NCI-H446 treated with DMSO at 0.1 percent for 48 hours (cell line): ENCODE data around the gene ANKS3.
"Not testable (repeated sequence)": the region's sequence is repeated elsewhere in the genome, so short reads cannot be mapped to it uniquely, and the experiment has no call there.

Source experiments
- DNase-seq: peaks from one replicate; lab custom pipeline; 2025; lab: John Stamatoyannopoulos, UW

The ANKS3 gene

GRCh38 chr16:4666537-4667202 is 67.4 kb downstream of the ANKS3 start:
- no peak for DNase-seq

- no peak for DNase-seq
These were observed 69.3 kb downstream of the ANKS3 start for GRCh38 chr16:4664538-4665418.

- DNase-seq: no peak
These were observed 70.2 kb downstream of the ANKS3 start for GRCh38 chr16:4663777-4664465.

GRCh38 chr16:4663465-4663776 is 70.7 kb downstream of the ANKS3 start:
- no peak for DNase-seq

GRCh38 chr16:4661661-4662060 is 72.4 kb downstream of the ANKS3 start:
- no peak for DNase-seq

- DNase-seq: no peak
These were observed 73.5 kb downstream of the ANKS3 start for GRCh38 chr16:4660454-4661007.

GRCh38 chr16:4659363-4660353 is 74.4 kb downstream of the ANKS3 start:
- no peak for DNase-seq

- DNase-seq: no peak
These were observed 77.1 kb downstream of the ANKS3 start for GRCh38 chr16:4656695-4657686.

- no peak for DNase-seq
These were observed 77.8 kb downstream of the ANKS3 start for GRCh38 chr16:4656221-4656620.

- DNase-seq: no peak
These were observed 78.3 kb downstream of the ANKS3 start for GRCh38 chr16:4655801-4656200.

GRCh38 chr16:4654964-4655590 is 79.0 kb downstream of the ANKS3 start:
- no peak for DNase-seq

- no peak for DNase-seq
These were observed 79.8 kb downstream of the ANKS3 start for GRCh38 chr16:4654011-4654963.

- no peak for DNase-seq
These were observed 81.5 kb downstream of the ANKS3 start for GRCh38 chr16:4652561-4652960.

GRCh38 chr16:4651827-4652226 is 82.2 kb downstream of the ANKS3 start:
- DNase-seq: no peak

- DNase-seq: not testable (repeated sequence)
These were observed 83.5 kb downstream of the ANKS3 start for GRCh38 chr16:4650443-4651074.

GRCh38 chr16:4649744-4650442 is 84.2 kb downstream of the ANKS3 start:
- DNase-seq: no peak

- DNase-seq: no peak
These were observed 85.2 kb downstream of the ANKS3 start for GRCh38 chr16:4648917-4649316.

GRCh38 chr16:4647644-4647980 is 86.5 kb downstream of the ANKS3 start:
- no peak for DNase-seq
